ENCODE data around the gene UGT1A8.

UGT1A8 gene

GRCh38 chr2:233803292-233803911 lies 186.0 kb downstream of the UGT1A8 start:
- Mint-ChIP-seq H3K4me1 (ENCODE audit: low read depth) (no peaks in the 10 kb centered on the region), H3K36me3 (ENCODE audit: low read depth) (no peaks in the 10 kb centered on the region), H3K27me3 (ENCODE audit: low read depth) (peaks cover 4% of the 10 kb centered on the region), H3K27ac (no peak overlapping the region), H3K4me3 (no peak overlapping the region), H3K9me3 (no peaks in the 10 kb centered on the region)
- no peak for DNase-seq (ENCODE audit: low spot score)

- no peak overlapping the region for H3K4me3 Mint-ChIP-seq
- H3K9me3 Mint-ChIP-seq = no peaks in the 10 kb centered on the region
- H3K36me3 Mint-ChIP-seq (ENCODE audit: low read depth) = no peaks in the 10 kb centered on the region
- no peak for DNase-seq (ENCODE audit: low spot score)
- H3K27ac Mint-ChIP-seq = no peak overlapping the region
- peaks cover 4% of the 10 kb centered on the region for H3K27me3 Mint-ChIP-seq (ENCODE audit: low read depth)
- H3K4me1 Mint-ChIP-seq (ENCODE audit: low read depth) = no peaks in the 10 kb centered on the region
Observed at GRCh38 chr2:233803994-233804393, 186.6 kb downstream of the UGT1A8 start.

- no peaks in the 10 kb centered on the region for H3K9me3 Mint-ChIP-seq
- H3K27me3 Mint-ChIP-seq (ENCODE audit: low read depth) = peaks cover 4% of the 10 kb centered on the region
- H3K4me1 Mint-ChIP-seq (ENCODE audit: low read depth) = no peaks in the 10 kb centered on the region
- no peak overlapping the region for H3K27ac Mint-ChIP-seq
- no peaks in the 10 kb centered on the region for H3K36me3 Mint-ChIP-seq (ENCODE audit: low read depth)
- no peak overlapping the region for H3K4me3 Mint-ChIP-seq
- DNase-seq (ENCODE audit: low spot score) = no peak
Observed at GRCh38 chr2:233807215-233807865, 189.9 kb downstream of the UGT1A8 start.

- Mint-ChIP-seq H3K9me3 (no peaks in the 10 kb centered on the region), H3K27me3 (ENCODE audit: low read depth) (peaks cover 4% of the 10 kb centered on the region), H3K27ac (no peak overlapping the region), H3K4me1 (ENCODE audit: low read depth) (no peaks in the 10 kb centered on the region), H3K4me3 (no peak overlapping the region), H3K36me3 (ENCODE audit: low read depth) (no peaks in the 10 kb centered on the region)
- DNase-seq (ENCODE audit: low spot score) = no peak
Observed at GRCh38 chr2:233807966-233808935, 190.8 kb downstream of the UGT1A8 start.

- Mint-ChIP-seq H3K27me3 (ENCODE audit: low read depth) (peaks cover 5% of the 10 kb centered on the region), H3K27ac (no peak overlapping the region), H3K4me3 (no peak overlapping the region), H3K36me3 (ENCODE audit: low read depth) (no peaks in the 10 kb centered on the region), H3K9me3 (no peaks in the 10 kb centered on the region), H3K4me1 (ENCODE audit: low read depth) (no peaks in the 10 kb centered on the region)
- no peak for DNase-seq (ENCODE audit: low spot score)
Observed at GRCh38 chr2:233810385-233810784, 193.0 kb downstream of the UGT1A8 start.

- Mint-ChIP-seq H3K36me3 (ENCODE audit: low read depth) (no peaks in the 10 kb centered on the region), H3K4me3 (no peak overlapping the region), H3K9me3 (no peaks in the 10 kb centered on the region), H3K4me1 (ENCODE audit: low read depth) (no peaks in the 10 kb centered on the region), H3K27me3 (ENCODE audit: low read depth) (peaks cover 10% of the 10 kb centered on the region), H3K27ac (no peak overlapping the region)
- no peak for DNase-seq (ENCODE audit: low spot score)
Observed at GRCh38 chr2:233811087-233811486, 193.7 kb downstream of the UGT1A8 start.

- Mint-ChIP-seq H3K4me1 (ENCODE audit: low read depth) (no peaks in the 10 kb centered on the region), H3K4me3 (no peak overlapping the region), H3K9me3 (no peaks in the 10 kb centered on the region), H3K27me3 (ENCODE audit: low read depth) (peaks cover 10% of the 10 kb centered on the region), H3K27ac (no peak overlapping the region), H3K36me3 (ENCODE audit: low read depth) (no peaks in the 10 kb centered on the region)
- DNase-seq (ENCODE audit: low spot score) = no peak
Observed at GRCh38 chr2:233811732-233812131, 194.3 kb downstream of the UGT1A8 start.

GRCh38 chr2:233813236-233814055 lies 196.0 kb downstream of the UGT1A8 start:
- no peak for DNase-seq (ENCODE audit: low spot score)
- Mint-ChIP-seq H3K27me3 (ENCODE audit: low read depth) (peaks cover 10% of the 10 kb centered on the region), H3K4me1 (ENCODE audit: low read depth) (no peaks in the 10 kb centered on the region), H3K27ac (no peak overlapping the region), H3K4me3 (no peak overlapping the region), H3K36me3 (ENCODE audit: low read depth) (no peaks in the 10 kb centered on the region), H3K9me3 (no peaks in the 10 kb centered on the region)

- Mint-ChIP-seq H3K27ac (no peak overlapping the region), H3K27me3 (ENCODE audit: low read depth) (peaks cover 10% of the 10 kb centered on the region), H3K4me3 (no peak overlapping the region), H3K4me1 (ENCODE audit: low read depth) (no peaks in the 10 kb centered on the region), H3K9me3 (no peaks in the 10 kb centered on the region), H3K36me3 (ENCODE audit: low read depth) (no peaks in the 10 kb centered on the region)
- no peak for DNase-seq (ENCODE audit: low spot score)
Observed at GRCh38 chr2:233814056-233814835, 196.8 kb downstream of the UGT1A8 start.

GRCh38 chr2:233815861-233816260 lies 198.4 kb downstream of the UGT1A8 start:
- H3K4me1 Mint-ChIP-seq (ENCODE audit: low read depth) = no peaks in the 10 kb centered on the region
- no peak overlapping the region for H3K27ac Mint-ChIP-seq
- no peaks in the 10 kb centered on the region for H3K36me3 Mint-ChIP-seq (ENCODE audit: low read depth)
- H3K4me3 Mint-ChIP-seq = no peak overlapping the region
- peaks cover 10% of the 10 kb centered on the region for H3K27me3 Mint-ChIP-seq (ENCODE audit: low read depth)
- no peak for DNase-seq (ENCODE audit: low spot score)
- no peaks in the 10 kb centered on the region for H3K9me3 Mint-ChIP-seq

GRCh38 chr2:233816334-233816733 lies 198.9 kb downstream of the UGT1A8 start:
- H3K4me1 Mint-ChIP-seq (ENCODE audit: low read depth) = no peaks in the 10 kb centered on the region
- no peak overlapping the region for H3K4me3 Mint-ChIP-seq
- H3K9me3 Mint-ChIP-seq = no peaks in the 10 kb centered on the region
- DNase-seq (ENCODE audit: low spot score) = no peak
- no peak overlapping the region for H3K27ac Mint-ChIP-seq
- H3K27me3 Mint-ChIP-seq (ENCODE audit: low read depth) = peaks cover 10% of the 10 kb centered on the region
- no peaks in the 10 kb centered on the region for H3K36me3 Mint-ChIP-seq (ENCODE audit: low read depth)

GRCh38 chr2:233816771-233817170 lies 199.3 kb downstream of the UGT1A8 start:
- Mint-ChIP-seq H3K27ac (no peak overlapping the region), H3K27me3 (ENCODE audit: low read depth) (peaks cover 10% of the 10 kb centered on the region), H3K36me3 (ENCODE audit: low read depth) (no peaks in the 10 kb centered on the region), H3K9me3 (no peaks in the 10 kb centered on the region), H3K4me3 (no peak overlapping the region), H3K4me1 (ENCODE audit: low read depth) (no peaks in the 10 kb centered on the region)
- DNase-seq (ENCODE audit: low spot score) = no peak

GRCh38 chr2:233817361-233817911 lies 200.0 kb downstream of the UGT1A8 start:
- Mint-ChIP-seq H3K4me1 (ENCODE audit: low read depth) (no peaks in the 10 kb centered on the region), H3K4me3 (no peak overlapping the region), H3K27ac (no peak overlapping the region), H3K27me3 (ENCODE audit: low read depth) (peaks cover 10% of the 10 kb centered on the region), H3K36me3 (ENCODE audit: low read depth) (no peaks in the 10 kb centered on the region), H3K9me3 (no peaks in the 10 kb centered on the region)
- no peak for DNase-seq (ENCODE audit: low spot score)

Data from T-helper 2 cell treated with Interferon-gamma antibody and Interleukin-4, amounts not matched to agents 5 μg/mL and 100 μg/mL, for 36 hours (primary cell).